Measurements from ENCODE around the gene AFF1. TPM values are rescaled to one million over a fixed set of nuclear protein-coding genes. Genes with fewer than 3 reads are reported as not detected.

Gene AFF1
- total RNA-seq (2022; extraction: Qiagen RNA extraction): 8.0 to 17.6 TPM (median 14.5 TPM) in 5 replicates

GRCh38 chr4:86934771-86935565 lies at the start of gene AFF1:
Gene AFF1, plus strand, starts transcription at chr4:86935011. Its CDS starts 13,523 bp downstream, at chr4:86948534.

DNA sequence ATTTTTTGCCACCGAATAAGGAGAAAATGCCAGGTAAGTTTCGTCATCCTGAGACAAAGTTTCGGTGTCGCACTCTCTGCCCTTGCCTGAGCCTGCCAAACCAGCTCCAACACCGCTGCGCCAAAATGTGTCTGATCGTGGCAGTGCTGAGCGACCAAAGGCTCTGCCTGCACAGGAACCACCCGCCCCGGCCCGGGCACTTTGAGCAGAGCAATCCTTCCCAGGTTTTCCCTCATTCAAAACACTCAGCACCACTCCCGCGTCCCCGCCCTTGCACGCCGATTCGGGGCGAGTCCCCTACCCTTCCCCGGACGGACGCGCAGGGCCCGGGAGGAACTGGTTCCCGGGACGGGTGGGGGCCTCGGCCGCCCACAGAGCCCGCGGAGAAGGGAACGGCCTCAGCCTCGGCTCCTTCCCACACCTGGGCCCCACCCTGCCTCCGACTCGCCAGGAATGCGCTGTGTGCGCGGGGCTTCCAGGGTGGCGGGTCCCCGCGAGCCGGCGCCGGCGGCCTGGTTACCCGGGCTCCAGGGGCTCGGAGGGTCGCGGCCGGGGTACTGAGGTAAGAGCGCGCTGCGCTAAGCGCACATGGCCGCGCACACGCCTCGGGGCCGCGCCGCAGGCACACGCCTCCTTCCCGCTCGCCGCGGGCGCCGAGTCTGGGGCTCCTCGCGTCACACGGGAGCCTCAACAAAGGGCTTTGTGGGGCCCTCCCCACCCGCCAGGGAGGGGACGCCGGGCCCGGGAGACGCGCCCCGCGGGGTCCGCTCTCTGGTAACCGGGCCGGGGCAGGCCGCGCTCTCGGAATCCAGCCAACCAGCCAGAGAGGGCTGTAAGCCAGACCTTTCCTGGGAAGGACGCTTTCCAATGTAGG lies 42.8 kb upstream of the AFF1 start, which contains the start of gene C4orf36:
C4orf36 (minus strand) TSS at position 661 of the 874 bp plus-strand sequence. CDS start 902 bp downstream, outside the sequence.

Other genes with a start within 250 kb of the AFF1 start
- gene SLC10A6, start 85.6 kb upstream of the AFF1 start, total RNA-seq (2022; extraction: Qiagen RNA extraction): not detected in 5 replicates
- 0.73 to 1.7 TPM (median 1.2 TPM) in 5 replicates for gene C4orf36, start 42.6 kb upstream of the AFF1 start, total RNA-seq (2022; extraction: Qiagen RNA extraction)